Eye (tissue), 1 donor: ENCODE results near the gene C6orf15.

Experiments
- DNase-seq: peaks from one replicate; pipeline ENCODE4 v3.0.0-alpha.2; 2015

C6orf15 gene

DNA sequence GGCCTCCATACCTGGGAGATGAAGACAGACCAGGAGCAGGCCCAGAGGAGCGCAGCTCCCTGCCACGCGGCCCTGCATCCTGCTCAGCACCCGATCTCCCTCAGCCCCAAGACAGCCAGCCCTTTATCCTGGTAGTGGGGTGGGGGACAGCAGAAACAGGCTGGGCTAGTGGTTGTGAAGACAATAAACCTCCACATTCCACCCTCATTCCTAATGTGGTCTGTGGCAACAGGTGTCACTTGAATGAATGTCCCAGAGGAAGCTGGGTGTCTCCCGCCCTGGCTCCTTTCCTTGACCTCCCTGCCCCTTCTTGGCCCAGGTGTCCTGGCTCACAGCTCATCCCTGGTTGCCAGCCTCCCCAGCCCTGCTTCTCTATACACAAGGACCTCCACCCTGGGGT, at the start of gene C6orf15:
Gene C6orf15, minus strand, starts transcription at position 98 of the 400 bp plus-strand sequence. Its CDS starts 20 bp downstream, at position 78.
- DNase-seq, result no peak

DNA sequence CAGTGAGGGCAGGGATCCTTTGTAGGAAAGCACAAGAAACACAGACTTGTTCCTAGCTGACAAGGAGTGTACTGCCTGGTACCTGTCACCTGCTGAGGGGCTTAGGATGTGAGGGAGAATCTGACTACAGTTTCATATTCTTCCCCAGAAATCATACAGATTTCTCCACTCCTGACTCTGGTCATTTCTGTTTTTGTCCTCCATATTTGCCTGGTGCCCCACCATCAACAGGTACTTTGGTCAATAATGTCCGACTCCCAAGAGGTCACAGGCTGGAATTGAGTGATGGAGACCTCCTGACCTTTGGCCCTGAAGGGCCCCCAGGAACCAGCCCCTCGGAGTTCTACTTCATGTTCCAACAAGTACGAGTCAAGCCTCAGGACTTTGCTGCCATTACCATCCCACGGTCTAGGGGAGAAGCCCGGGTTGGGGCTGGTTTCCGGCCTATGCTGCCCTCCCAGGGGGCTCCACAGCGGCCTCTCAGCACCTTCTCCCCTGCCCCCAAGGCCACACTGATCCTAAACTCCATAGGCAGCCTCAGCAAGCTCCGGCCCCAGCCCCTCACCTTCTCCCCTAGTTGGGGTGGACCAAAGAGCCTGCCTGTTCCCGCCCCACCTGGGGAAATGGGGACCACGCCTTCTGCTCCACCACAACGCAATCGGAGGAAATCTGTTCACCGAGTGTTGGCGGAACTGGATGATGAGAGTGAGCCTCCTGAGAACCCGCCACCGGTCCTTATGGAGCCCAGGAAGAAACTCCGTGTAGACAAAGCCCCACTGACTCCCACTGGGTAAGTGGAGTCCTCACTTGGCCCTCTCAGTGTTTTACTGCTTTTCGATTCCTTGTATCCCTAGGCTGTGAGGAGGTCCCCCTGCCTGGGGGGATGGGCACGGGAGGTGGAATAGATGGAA, 49.1 kb upstream of the C6orf15 start:
- DNase-seq, result no peak

DNA sequence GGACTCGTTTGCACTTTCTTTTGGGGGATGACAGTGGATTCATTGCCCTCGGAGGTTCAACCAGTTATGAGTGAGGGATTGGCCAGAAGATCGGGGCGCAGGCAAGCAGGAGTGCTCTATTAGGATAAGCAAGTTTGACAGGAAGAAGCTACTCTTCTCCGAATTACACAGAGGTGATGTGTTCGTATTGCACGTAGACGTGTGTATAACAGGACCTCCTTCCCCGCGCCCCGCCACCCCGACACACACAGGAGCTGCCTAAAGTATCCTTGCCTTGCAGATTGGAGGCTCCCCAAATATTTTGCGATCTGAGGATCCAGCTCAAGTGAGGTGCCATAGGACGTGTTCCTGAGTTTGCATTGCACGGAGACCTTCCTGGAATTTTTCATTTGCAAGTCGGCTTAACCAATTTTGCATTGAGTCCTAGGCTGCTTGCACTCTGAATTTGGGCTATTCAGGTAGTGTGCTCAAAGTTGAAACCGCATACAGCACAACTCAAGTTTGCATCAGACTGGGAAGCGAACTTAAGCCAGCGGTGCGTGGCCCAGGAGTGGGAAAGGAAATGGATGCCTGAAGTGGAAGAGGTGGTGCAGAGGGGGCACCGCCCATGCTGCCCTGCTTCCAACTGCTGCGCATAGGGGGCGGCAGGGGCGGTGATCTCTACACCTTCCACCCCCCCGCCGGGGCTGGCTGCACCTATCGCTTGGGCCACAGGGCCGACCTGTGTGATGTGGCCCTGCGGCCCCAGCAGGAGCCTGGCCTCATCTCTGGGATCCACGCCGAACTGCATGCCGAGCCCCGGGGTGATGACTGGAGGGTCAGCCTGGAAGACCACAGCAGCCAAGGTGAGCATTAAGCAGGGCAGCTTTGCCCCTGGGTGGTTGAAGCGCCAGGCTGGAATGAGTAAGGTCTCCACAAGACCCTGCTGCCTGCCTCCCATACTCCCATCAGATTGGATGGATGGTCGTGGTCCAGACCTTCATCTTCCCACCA, 46.8 kb upstream of the C6orf15 start:
- no peak for DNase-seq

DNA sequence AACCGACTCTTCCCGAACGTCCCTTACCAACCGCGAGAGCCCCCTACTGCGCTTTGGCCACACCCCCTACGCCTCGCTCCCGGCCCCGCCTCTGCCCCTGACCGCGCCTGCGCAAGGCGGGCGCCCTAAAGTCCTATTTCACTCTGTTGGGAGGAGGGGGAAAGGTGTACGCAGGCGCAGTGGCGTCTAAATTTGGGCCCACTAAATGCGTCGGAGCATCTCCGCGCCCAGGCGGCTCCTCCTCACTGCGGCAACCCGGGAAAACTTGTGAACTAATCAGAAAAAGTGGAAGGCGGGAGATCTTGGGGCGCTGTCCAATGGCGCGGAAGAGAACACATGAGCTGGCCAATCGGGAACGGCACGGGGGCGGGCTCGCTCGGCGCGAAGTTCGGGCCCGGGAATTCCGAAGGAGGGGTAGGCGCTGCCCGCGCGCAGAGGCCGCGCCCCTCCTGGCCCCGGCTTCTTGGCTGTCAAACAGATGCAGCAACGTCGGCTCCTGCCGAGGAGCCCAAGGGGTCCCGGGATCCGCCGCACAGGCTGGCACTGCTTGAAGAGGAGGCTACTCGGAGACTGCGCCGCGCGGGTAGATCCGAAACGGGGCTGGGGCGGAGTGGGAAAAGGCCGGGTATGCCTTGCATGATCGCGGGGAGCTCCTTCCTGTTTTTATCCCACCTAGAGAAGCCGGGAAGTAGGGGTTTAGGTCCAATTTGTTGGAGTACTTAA, 45.9 kb upstream of the C6orf15 start, which contains the start of gene TCF19:
Gene TCF19, plus strand, starts transcription at position 450 of the 723 bp plus-strand sequence. CDS start 881 bp downstream, outside the sequence.
- DNase-seq, result peak; percentile 100

DNA sequence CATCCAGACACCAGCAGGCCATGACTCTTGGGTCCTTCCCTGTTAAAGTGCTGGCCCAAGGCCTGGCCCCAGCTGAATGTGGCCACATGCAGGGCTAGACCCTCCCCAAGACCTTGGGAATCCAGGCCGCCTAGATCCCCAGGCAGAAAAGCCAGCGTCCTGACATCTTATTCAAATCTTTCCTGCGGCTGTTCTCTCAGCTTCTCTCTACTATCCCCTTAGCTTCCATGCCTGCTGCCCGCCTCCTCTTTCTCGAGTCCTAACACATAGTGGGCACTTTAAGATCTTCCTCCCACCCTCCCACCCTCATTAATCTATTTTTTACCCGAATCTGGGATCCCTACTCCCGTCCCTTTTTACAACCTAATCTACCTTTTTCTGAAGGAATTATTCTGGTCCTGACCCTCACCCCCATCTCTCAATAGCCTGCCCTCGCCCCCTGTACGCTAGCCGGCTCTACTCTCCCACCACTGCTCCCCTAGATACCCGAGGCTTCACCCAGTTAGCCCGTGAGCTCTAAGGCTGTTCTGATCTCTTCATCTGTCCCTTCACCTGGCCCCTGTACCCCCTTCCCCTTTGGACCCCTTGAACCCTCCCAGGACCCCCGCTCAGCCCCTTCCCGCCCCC, 45.3 kb upstream of the C6orf15 start, which contains the start of gene CCHCR1:
Gene CCHCR1, minus strand, starts transcription at position 290 of the 627 bp plus-strand sequence. Its CDS starts 202 bp downstream, at position 88.
- DNase-seq, result no peak

DNA sequence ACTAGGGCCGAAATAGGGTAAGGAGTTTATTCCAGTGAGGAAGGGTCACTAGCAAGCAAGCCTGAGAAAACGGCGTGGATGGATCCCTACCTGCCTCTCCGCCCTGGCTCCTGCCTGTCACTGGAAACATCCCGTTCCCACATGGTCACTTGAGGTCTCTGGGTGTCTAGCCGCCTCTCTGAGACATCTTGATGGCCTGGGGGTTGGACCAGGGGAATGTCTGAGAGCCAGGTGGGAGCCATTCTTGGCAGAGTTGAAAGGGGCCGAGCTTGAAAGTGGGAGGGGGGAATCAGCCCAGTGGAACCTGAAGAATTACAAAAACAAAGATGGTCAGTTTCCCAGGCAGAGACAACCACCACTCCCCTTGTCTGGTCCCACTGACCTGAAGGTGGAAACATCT, 44.3 kb upstream of the C6orf15 start:
- DNase-seq, result no peak

DNA sequence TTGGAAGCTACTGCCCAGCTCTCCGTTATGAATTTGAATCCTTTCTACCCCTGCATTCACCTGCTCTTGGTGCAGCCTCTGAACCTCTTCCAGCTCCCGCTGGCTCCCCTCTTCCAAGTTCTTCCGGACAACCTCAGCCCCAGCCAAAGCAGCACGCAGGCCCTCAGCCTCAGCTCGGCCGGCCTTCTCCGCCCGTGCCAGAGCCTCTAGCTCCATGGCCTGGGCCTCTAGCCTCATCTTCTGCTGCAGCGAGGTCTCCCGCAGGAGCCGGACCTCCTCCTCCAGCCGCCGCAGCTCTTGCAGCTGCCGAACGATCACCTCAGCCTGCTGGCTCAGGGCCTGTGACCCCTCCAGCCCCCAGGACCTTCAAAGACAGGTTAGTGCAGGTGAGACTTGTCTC, 42.1 kb upstream of the C6orf15 start:
- no peak for DNase-seq

DNA sequence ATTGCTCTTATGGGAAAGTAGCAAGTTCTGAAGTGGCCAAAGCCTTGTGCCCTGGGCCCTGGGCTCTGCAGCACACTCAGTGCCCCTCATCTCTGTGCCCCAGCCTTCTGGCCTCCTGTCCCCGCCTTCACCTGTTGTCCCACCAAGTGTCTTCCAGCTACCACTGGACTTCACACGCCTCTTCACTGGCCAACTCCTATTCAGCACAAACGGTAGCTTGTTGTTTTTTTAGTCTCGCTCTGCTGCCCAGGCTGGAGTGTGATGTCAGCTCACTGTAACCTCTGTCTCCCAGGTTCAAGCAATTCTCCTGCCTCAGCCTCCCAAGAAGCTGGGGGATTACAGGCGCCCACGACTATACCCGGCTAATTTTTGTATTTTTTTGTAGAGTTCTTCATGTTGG, 40.4 kb upstream of the C6orf15 start:
- no peak for DNase-seq

DNA sequence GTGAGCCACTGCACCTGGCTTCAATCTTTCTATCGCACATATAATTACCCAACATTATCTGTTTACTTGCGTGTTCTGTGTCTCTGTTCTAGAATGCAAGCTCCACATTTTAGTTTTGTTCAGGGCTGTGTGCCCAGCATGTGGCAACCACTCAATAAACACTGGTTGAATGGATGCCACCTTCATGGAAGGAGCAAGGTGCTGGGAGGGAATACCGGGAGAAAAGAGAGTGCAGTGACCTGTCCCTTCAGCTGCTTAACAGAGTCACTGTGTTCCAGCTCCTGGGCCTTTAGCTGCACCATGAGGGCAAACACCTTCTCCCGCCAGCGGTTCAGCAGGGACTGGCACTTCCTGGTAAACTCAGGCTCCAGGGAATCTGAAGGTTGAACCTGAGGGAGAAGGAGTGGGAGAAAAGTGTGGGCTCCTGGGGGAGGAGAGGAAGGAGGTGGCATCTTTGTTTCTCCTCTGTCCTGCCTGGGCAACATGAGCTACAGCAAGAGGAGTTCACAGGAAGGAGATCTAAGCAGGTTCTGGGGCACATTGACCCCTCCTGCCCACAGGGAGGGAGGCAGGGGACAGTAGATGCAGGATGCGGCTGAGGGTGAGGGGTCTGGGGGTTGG, 37.6 kb upstream of the C6orf15 start:
- no peak for DNase-seq

DNA sequence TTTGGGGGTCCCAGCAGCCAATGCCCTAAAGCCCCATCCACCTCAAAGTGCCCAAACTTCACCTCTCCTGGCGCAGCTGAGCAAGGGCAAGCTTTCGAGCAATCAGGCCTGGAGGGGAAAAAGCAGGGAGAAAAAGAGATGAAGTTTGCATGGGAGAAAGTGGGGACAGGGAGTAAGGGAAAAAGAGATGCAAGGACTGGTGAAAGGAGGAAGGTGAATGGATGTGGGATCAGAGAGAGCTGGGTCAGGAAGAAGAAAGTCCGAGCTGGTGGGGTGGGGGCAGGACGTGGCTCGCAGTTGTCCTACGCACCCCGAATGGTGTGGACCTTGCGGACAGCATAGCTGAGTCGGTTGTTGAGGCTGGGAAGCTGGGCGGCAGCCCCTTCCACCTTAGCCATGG, 33.0 kb upstream of the C6orf15 start:
- DNase-seq, result no peak

DNA sequence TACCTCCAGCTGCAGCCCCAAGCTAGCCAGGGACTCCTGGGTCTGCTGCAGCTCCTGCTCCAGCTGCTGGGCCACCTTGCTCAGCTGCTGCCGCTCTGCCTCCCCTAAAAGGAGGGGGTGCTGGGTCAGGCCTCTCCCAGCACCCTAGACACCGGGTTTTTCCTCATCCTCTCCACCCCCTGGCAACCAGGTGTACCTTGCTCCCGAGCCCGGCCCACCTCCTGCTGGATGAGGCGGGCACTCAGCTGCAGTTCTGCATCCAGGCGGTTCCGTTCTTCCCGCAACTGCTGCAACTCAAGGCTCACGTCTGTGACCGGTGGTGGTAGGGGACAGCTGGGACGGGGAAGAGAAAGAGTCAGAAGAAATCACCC, 32.6 kb upstream of the C6orf15 start:
- no peak for DNase-seq

DNA sequence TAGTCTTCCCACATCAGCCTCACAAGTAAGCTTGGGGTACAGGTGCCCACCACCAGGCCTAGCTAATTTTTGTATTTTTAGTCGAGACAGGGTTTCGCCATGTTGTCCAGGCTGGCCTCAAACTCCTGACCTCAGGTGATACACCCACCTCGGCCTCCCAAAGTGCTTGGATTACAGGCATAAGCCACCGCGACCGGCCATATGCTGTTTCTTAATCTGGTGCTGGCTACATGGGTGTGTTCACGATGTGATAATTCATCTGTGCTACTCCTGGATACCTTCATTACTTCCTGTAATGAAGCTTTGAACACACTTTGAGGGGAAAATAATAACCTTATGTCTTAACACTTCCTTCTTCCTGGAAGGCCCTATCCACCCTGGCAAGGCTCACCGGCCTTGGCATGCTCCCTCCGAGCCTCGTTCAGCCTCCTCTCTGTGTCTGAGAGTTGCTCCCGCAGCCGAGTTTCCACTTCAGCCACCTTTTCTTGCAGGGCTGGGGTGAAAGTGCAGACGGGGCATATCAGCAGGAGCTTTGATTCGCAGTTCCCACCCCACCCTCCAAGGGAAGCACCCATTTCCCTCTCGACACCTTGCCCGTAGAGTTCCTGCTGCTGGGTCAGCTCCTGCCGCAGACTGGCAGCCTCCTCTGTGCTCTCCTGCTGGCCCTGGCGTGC, 32.1 kb upstream of the C6orf15 start:
- no peak for DNase-seq

DNA sequence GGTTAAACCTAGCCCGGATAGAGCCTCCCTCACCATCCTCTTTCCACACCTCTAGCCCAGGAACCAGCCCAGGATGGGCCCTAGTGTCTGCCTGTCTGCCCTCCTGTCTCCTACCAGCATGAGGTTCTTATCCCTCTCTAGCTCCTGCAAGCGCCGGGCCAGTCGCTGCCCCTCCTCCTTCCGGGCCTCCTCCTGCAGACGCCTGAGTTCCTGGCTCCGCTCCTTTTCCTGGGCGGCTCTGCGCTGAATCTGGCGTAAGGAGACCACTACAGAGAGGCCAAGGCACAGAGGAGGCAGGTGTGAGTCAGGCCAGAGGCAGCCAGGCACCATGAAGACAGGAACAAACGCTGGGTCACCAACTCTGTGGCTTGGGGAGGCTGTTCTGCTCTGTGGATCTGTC, 30.8 kb upstream of the C6orf15 start:
- peak; percentile 43 for DNase-seq

DNA sequence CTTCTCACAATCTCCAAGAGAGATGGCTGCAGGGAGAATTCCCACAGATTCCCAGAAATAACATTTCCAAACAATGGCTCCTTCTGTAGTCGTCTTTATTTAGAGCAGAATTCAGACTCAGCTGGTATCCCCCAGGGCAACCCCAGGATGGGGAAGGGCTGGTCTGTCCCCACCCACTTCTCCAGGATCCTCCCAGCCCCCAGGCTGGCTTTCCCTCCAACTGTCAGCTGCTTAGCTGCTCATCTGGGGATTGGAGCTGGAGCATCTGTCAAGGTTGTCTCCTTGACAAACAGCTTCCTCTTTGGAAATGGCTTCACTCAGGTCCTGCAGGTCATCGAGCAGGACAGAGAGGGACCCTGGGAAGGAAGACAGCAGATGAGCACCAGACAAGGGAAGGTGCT, 30.0 kb upstream of the C6orf15 start:
- peak; percentile 57 for DNase-seq

DNA sequence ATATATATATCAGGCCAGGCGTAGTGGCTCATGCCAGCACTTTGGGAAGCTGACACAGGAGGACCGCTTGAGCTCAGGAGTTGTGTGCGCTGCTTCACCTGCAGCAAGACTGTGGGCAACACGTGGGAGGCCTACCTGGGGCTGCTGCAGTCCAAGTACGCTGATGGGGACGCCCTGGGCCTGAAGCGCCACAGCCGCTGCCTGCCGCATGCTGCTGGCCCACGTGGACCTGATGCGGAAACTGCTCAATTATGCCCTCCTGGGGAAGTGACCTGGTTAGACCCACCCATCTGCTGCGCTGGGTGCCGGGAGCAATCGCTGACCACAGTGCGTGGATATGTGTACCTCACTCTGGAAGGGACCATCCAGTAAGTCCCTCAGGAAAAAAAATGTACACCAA, 28.3 kb upstream of the C6orf15 start:
- no peak for DNase-seq

DNA sequence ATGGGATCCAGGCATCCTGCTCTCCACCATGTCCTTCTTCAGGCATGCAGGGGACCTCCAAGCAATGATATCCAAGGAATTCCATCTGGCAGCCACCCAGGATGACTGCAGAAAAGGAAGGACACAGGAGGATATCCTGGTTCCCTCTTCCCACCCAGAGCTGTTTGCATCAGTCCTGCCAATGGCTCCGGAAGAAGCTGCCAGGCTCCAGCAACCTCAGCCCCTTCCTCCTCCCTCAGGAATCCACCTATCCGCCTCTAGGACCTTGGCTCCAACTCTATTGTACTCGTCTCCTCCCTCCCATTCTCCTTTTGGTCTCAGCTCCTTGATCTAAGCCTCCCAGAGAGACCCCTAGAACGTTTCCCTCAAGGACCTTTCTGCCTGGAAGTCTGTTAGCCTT, 27.2 kb upstream of the C6orf15 start:
- no peak for DNase-seq

DNA sequence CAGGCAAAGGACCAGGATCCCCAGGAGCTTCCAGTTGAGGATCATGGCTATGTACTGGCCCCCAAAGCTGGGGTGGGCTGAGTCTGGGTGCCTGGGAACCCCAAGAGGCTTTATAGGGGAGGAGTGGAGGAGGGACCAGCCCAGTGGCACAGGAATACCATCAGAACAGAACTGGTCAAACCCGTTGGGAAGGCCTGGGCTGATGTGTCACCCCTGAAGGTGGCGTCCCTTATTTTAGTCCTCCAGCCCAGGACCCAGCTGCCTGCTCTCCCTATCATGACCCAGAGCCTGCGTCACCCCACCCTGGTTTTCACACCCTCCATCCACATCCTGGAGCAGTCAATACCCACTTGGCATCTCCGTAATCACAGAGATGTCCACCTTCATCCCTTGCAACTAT, 26.6 kb upstream of the C6orf15 start, which contains the start of gene PSORS1C2:
Gene PSORS1C2, minus strand, starts transcription at position 85 of the 400 bp plus-strand sequence. Its CDS starts 40 bp downstream, at position 45.
- no peak for DNase-seq

DNA sequence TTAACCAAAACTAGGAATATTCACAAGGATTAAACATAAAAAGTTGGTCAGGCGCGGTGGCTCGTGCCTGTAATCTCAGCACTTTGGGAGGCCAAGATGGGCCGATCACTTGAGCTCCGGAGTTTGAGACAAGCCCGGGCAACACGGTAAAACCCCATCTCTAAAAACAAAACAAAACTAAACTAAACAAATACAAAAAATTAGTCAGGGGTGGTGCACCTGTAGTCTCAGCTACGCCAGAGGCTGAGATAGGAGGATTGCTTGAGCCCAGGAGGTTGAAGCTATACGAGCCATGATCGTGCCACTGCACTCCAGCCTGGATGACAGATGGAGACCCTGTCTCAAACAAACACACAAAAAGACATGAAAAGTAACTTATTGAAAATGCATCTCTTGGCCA, 23.3 kb upstream of the C6orf15 start:
- DNase-seq, result no peak

DNA sequence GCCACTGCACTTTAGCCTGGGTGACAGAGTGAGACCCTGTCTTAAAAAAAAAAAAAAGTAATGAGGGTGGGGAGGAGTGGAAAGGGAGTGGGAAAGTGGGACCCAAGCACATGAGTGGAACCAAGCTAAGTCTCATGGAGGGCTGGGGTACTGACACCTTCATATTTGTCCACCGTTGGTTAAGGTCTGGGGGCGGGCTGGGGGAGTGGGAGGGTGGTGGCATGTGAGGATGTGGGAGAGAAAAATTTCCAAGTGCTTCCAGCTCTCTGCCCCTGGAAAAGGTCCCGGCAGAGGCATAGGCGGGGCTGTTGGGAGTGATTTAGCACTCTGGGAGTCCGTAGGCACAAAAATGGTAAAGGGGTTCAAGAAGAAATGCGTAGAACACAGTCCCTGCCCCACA, 20.4 kb upstream of the C6orf15 start:
- DNase-seq, result no peak

DNA sequence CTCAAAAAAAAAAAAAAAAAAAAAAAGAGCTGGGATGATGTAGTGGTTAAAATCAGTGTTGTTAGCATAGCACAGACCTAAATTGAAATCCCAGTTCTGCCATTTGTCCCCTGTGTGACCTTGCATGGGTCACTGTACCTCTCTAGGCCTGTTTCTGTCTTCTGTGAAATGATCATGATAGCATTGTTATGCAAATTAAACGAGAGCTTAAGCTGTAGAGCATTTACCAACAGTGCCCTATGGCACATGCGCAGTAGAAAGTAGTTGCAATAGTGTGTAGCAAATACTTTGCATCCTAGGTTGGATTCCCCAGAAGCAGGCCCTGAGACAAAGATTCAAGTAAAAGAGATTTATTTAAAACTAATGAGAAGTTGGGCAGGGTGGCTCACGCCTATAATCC, 19.2 kb upstream of the C6orf15 start:
- no peak for DNase-seq

DNA sequence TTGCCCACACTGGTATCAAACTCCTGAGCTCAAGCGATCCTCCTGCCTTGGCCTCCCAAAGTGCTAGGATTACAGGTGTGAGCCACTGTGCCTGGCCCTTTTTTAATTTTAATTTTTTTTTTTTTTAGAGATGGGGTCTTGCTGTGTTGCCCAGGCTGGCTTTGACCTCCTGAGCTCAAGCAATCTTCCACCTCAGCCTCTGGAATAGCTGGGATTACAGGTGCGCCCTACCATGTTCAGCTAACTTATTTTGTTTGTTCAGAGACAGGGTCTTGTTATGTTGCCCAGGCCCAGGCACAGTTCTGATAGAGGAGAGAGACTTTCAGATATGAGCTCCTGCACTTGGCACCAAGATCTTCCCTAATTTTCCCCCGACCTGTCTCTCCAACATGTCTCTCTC, 18.4 kb upstream of the C6orf15 start:
- DNase-seq, result no peak
